ENCODE data around the gene PLPPR1. TPM values are rescaled to one million over a fixed set of nuclear protein-coding genes. Genes with fewer than 3 reads are reported as not detected.
A peak's percentile ranks its signal among the peaks of the same experiment; 100 is the strongest.

PLPPR1 gene
- total and polyA plus RNA-seq, 2 of the 13 experiments (the other 11 are each of a cell fraction or from before 2014, with no cell fraction given): 16.0 to 84.7 TPM

- no peak for TF ChIP-seq NAIF1 (CRISPR knock-in tag; IDR thresholded peaks at IDR 0.05; ENCODE audit: borderline replicate concordance)
- TF ChIP-seq ERF (CRISPR knock-in tag; IDR thresholded peaks at IDR 0.05): no peak
- TF ChIP-seq RERE (CRISPR knock-in tag; IDR thresholded peaks at IDR 0.05; ENCODE audit: low read depth): 0 out of 2 replicates have a peak, but pooled peaks have one; percentile 10
- no peak for TF ChIP-seq NFE2 (CRISPR knock-in tag; IDR thresholded peaks at IDR 0.05)
- TF ChIP-seq ZKSCAN5 (CRISPR knock-in tag; IDR thresholded peaks at IDR 0.05): 0 out of 2 replicates have a peak, but pooled peaks have one; percentile 16
- TF ChIP-seq FOSL2 (CRISPR knock-in tag; IDR thresholded peaks at IDR 0.05): no peak; the same call in 1 of the 2 replicates
- TF ChIP-seq PBX3 (CRISPR knock-in tag; IDR thresholded peaks at IDR 0.05; ENCODE audit: borderline replicate concordance): no peak
- TF ChIP-seq ZSCAN5A (CRISPR knock-in tag; IDR thresholded peaks at IDR 0.05; ENCODE audit: borderline replicate concordance): peak; percentile 66; the same call in 1 of the 2 replicates
- TF ChIP-seq ZNF430 (CRISPR knock-in tag; IDR thresholded peaks at IDR 0.05): no peak; the same call in 1 of the 2 replicates
- no peak for TF ChIP-seq HES4 (CRISPR knock-in tag; IDR thresholded peaks at IDR 0.05; ENCODE audit: borderline replicate concordance)
- TF ChIP-seq TERF1 (CRISPR knock-in tag; IDR thresholded peaks at IDR 0.05): no peak
- TF ChIP-seq KAT8 (CRISPR knock-in tag; IDR thresholded peaks at IDR 0.05): peak; percentile 5; the same call in 1 of the 2 replicates
- no peak for TF ChIP-seq MLX (CRISPR knock-in tag; IDR thresholded peaks at IDR 0.05)
- TF ChIP-seq ATRX (CRISPR knock-in tag; IDR thresholded peaks at IDR 0.05; ENCODE audit: borderline replicate concordance): no peak
- TF ChIP-seq REPIN1 (CRISPR knock-in tag; IDR thresholded peaks at IDR 0.05; ENCODE audit: borderline replicate concordance, low read depth): peak; percentile 66; the same call in 1 of the 2 replicates
- no peak for TF ChIP-seq TIGD3 (CRISPR knock-in tag; IDR thresholded peaks at IDR 0.05; ENCODE audit: borderline replicate concordance)
Observed at GRCh38 chr9:101354765-101355708, 326.5 kb downstream of the PLPPR1 start (continued).
